Breast epithelium (tissue), 3 donors: ENCODE measurements around the gene PIGX.

Source experiments
- CTCF ChIP-seq, 3 donors: fragments of 450-650 bp; IDR thresholded peaks; one replicate each; pipeline ENCODE4 v1.5.1; 2016 to 2017; ENCODE audit warnings: antibody characterized with exemption in 3 of 3, mild to moderate bottlenecking in 3 of 3, moderate library complexity in 3 of 3
- POLR2A ChIP-seq: fragments of 450-650 bp; IDR thresholded peaks from one replicate; pipeline ENCODE4 v1.6.1; 2016; ENCODE audit warnings: antibody characterized with exemption, mild to moderate bottlenecking, moderate library complexity

GRCh38 chr3:196677353-196677752 lies 34.8 kb upstream of the PIGX start:
- TF ChIP-seq POLR2A (no peak), CTCF (IDR thresholded peaks at IDR 0.05) (no peak)
